ENCODE results near the gene CLDN4.

GRCh38 chr7:73831584-73831833 is 713 bp downstream of the CLDN4 start:
- no peak for TF ChIP-seq CTCF (IDR thresholded peaks at IDR 0.05; ENCODE audit: borderline replicate concordance, extremely low read depth, low read length, poor library complexity, severe bottlenecking)
- no peak for TF ChIP-seq EZH2 (IDR thresholded peaks at IDR 0.05; ENCODE audit: borderline replicate concordance, low read depth, low read length, severe bottlenecking)

Data from DND-41 (cell line).